Measurements from ENCODE around the gene SUSD4. TPM values are rescaled to one million over a fixed set of nuclear protein-coding genes. Genes with fewer than 3 reads are reported as not detected.

SUSD4 gene
- total and polyA plus RNA-seq, 2 of the 8 experiments (the other 6 are each of a cell fraction or from before 2014, with no cell fraction given), result 3.9 to 5.2 TPM

DNA sequence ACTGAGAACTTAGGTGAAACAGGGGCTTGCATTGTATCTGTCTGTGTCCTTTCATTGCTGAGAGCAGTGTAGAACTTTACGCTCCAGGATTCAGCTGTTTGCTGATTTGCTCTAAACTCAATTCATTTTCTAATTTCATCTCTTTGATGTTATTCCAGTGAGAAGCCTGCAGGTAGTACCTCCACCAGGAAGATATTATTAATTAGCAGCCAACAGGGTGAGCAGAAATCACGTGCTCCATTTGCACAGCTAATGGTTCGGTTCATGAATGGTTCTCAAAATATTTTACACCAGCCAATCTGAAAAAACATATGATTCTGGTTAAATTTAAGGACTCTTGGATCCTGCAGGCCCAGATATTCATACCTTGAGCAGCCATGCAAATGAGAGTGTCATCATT lies 52.1 kb downstream of the SUSD4 start (continued):
- TF ChIP-seq, protein P1, sequence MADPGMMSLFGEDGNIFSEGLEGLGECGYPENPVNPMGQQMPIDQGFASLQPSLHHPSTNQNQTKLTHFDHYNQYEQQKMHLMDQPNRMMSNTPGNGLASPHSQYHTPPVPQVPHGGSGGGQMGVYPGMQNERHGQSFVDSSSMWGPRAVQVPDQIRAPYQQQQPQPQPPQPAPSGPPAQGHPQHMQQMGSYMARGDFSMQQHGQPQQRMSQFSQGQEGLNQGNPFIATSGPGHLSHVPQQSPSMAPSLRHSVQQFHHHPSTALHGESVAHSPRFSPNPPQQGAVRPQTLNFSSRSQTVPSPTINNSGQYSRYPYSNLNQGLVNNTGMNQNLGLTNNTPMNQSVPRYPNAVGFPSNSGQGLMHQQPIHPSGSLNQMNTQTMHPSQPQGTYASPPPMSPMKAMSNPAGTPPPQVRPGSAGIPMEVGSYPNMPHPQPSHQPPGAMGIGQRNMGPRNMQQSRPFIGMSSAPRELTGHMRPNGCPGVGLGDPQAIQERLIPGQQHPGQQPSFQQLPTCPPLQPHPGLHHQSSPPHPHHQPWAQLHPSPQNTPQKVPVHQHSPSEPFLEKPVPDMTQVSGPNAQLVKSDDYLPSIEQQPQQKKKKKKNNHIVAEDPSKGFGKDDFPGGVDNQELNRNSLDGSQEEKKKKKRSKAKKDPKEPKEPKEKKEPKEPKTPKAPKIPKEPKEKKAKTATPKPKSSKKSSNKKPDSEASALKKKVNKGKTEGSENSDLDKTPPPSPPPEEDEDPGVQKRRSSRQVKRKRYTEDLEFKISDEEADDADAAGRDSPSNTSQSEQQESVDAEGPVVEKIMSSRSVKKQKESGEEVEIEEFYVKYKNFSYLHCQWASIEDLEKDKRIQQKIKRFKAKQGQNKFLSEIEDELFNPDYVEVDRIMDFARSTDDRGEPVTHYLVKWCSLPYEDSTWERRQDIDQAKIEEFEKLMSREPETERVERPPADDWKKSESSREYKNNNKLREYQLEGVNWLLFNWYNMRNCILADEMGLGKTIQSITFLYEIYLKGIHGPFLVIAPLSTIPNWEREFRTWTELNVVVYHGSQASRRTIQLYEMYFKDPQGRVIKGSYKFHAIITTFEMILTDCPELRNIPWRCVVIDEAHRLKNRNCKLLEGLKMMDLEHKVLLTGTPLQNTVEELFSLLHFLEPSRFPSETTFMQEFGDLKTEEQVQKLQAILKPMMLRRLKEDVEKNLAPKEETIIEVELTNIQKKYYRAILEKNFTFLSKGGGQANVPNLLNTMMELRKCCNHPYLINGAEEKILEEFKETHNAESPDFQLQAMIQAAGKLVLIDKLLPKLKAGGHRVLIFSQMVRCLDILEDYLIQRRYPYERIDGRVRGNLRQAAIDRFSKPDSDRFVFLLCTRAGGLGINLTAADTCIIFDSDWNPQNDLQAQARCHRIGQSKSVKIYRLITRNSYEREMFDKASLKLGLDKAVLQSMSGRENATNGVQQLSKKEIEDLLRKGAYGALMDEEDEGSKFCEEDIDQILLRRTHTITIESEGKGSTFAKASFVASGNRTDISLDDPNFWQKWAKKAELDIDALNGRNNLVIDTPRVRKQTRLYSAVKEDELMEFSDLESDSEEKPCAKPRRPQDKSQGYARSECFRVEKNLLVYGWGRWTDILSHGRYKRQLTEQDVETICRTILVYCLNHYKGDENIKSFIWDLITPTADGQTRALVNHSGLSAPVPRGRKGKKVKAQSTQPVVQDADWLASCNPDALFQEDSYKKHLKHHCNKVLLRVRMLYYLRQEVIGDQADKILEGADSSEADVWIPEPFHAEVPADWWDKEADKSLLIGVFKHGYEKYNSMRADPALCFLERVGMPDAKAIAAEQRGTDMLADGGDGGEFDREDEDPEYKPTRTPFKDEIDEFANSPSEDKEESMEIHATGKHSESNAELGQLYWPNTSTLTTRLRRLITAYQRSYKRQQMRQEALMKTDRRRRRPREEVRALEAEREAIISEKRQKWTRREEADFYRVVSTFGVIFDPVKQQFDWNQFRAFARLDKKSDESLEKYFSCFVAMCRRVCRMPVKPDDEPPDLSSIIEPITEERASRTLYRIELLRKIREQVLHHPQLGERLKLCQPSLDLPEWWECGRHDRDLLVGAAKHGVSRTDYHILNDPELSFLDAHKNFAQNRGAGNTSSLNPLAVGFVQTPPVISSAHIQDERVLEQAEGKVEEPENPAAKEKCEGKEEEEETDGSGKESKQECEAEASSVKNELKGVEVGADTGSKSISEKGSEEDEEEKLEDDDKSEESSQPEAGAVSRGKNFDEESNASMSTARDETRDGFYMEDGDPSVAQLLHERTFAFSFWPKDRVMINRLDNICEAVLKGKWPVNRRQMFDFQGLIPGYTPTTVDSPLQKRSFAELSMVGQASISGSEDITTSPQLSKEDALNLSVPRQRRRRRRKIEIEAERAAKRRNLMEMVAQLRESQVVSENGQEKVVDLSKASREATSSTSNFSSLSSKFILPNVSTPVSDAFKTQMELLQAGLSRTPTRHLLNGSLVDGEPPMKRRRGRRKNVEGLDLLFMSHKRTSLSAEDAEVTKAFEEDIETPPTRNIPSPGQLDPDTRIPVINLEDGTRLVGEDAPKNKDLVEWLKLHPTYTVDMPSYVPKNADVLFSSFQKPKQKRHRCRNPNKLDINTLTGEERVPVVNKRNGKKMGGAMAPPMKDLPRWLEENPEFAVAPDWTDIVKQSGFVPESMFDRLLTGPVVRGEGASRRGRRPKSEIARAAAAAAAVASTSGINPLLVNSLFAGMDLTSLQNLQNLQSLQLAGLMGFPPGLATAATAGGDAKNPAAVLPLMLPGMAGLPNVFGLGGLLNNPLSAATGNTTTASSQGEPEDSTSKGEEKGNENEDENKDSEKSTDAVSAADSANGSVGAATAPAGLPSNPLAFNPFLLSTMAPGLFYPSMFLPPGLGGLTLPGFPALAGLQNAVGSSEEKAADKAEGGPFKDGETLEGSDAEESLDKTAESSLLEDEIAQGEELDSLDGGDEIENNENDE (IDR thresholded peaks at IDR 0.05; ENCODE audit: insufficient replicate concordance, low read length), result no peak
- no peak for TF ChIP-seq SUZ12 (IDR thresholded peaks at IDR 0.05; ENCODE audit: low read length)
- TF ChIP-seq GABPA (IDR thresholded peaks at IDR 0.05; ENCODE audit: borderline replicate concordance, insufficient read depth, low read length), result no peak
- TF ChIP-seq CBX8 (IDR thresholded peaks at IDR 0.05; ENCODE audit: borderline replicate concordance, low read depth, low read length), result no peak
- TF ChIP-seq NANOG (IDR thresholded peaks at IDR 0.05; ENCODE audit: insufficient read depth, low read depth, low read length, poor library complexity, severe bottlenecking), result no peak
- TF ChIP-seq RFX5 (IDR thresholded peaks at IDR 0.05; ENCODE audit: borderline replicate concordance, low read depth, low read length), result no peak
- TF ChIP-seq POLR2A (IDR thresholded peaks at IDR 0.05; ENCODE audit: control extremely low read depth in 1 of 2, low read depth in 2 of 2, low read length in 2 of 2), result no peak
- no peak for TF ChIP-seq POU5F1 (IDR thresholded peaks at IDR 0.05; ENCODE audit: low read depth, low read length)

All from H1 (cell line).